IPS-18a (cell line): ENCODE data around the gene DAAM2.

ENCODE experiments used
- H3K27ac ChIP-seq: one replicate; pipeline ENCODE4 v1.5.1; 2013; ENCODE audit warnings: low read length
- H3K27me3 ChIP-seq: one replicate; pipeline ENCODE4 v1.6.1; 2013; ENCODE audit warnings: mild to moderate bottlenecking, low read length; ENCODE audit not compliant: control insufficient read depth, insufficient read depth
- H3K36me3 ChIP-seq: one replicate; pipeline ENCODE4 v1.6.1; 2013; ENCODE audit warnings: low read depth, low read length; ENCODE audit not compliant: control insufficient read depth
- H3K4me1 ChIP-seq: one replicate; pipeline ENCODE4 v1.6.1; 2013; ENCODE audit warnings: low read depth, low read length; ENCODE audit not compliant: control insufficient read depth
- H3K4me3 ChIP-seq: one replicate; pipeline ENCODE4 v1.5.1; 2013; ENCODE audit warnings: low read length
- H3K9ac ChIP-seq: one replicate; pipeline ENCODE4 v1.6.1; 2013; ENCODE audit warnings: mild to moderate bottlenecking, low read length, moderate library complexity
- H3K9me3 ChIP-seq: one replicate; pipeline ENCODE4 v1.6.1; 2013; ENCODE audit warnings: low read depth, low read length; ENCODE audit not compliant: control insufficient read depth

DAAM2 gene

DNA sequence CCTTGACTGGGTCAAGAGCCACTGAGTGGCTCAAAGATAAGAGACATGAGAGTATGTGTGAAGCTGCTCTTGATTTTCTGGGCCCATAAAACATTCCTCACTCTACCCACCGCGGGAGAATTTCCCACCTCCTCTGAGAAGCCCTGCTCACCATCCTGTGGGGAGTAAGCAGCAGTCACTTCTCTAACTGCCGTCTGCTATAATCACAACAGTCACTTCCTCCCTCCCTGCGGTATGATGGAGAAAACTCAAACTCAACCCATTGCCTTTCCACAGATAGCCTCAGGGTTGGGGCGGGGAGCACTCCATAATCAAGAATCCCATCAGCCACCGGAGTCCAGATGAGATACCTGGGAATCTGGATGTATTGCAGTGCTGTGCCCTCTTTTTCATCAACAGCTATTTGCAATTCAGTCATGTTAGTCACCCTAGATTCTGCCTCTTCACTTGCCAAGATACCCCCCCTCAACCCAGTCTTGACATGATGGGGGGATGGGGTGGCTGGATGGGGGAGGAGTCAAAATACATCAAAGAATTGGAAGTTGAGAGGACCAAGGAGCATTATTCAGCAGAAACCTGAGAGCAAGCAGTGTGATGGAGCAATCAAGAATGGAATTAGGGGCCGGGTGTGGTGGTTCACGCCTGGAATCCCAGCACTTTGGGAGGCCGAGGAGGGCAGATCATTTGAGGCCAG is 137.0 kb downstream of the DAAM2 start:
- Histone ChIP-seq H3K36me3 (peaks cover 9% of the 10 kb centered on the region), H3K27me3 (no peaks in the 10 kb centered on the region), H3K27ac (no peak overlapping the region), H3K9me3 (no peaks in the 10 kb centered on the region), H3K4me1 (peaks cover 11% of the 10 kb centered on the region), H3K9ac (no peak overlapping the region), H3K4me3 (no peak overlapping the region)

- Histone ChIP-seq H3K27me3 (peaks cover 4% of the 10 kb centered on the region), H3K4me3 (no peak overlapping the region), H3K27ac (no peak overlapping the region)
Measured at GRCh38 chr6:39929733-39930461, 137.7 kb downstream of the DAAM2 start.

DNA sequence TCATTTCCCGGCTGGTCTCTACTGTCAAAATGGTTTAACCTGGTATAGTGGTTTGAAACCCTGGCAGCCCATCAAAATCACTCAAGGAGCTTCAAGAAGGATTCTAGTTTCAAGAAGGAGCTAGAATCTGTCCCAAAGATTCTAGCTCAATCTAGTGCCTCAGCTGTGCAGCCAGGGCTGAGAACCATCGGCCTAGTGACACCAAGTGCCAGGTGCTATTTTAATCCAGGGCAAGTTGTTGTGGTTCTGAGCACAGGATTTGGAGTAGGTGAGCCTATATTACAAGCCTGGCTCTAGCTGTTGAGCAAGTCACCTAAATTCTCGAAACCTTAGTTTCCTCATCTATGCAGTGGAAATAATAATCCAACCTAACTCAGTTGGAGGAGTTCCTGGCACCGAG is 138.4 kb downstream of the DAAM2 start:
- H3K36me3 ChIP-seq, result peaks cover 3% of the 10 kb centered on the region
- no peak overlapping the region for H3K9ac ChIP-seq
- peaks cover 11% of the 10 kb centered on the region for H3K4me1 ChIP-seq
- H3K27me3 ChIP-seq, result peaks cover 4% of the 10 kb centered on the region
- H3K4me3 ChIP-seq, result no peak overlapping the region
- no peak overlapping the region for H3K27ac ChIP-seq
- no peaks in the 10 kb centered on the region for H3K9me3 ChIP-seq

More at GRCh38 chr6:39929733-39930461, 137.7 kb downstream of the DAAM2 start:
- Histone ChIP-seq H3K9me3 (no peaks in the 10 kb centered on the region), H3K36me3 (peaks cover 6% of the 10 kb centered on the region), H3K9ac (no peak overlapping the region), H3K4me1 (peaks cover 11% of the 10 kb centered on the region)

DNA sequence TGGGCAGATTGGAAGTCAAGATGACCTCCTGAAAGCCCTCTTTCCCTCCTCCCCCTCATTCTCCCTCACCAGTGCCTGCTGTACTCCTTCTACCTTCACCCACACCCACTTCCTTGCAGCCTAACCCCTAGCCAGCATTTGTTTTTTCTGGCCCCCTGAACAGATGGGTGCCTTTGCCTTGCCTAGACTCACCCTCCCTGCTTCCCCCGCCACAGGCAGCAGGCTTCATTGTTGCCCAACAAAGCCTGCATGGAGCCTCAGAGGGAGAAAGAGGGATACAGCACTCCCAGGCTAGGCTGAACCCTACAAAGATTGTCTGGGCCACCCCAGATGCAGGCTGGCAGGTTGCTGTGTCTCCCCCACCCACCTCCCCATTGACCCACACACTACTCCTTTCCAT is 139.4 kb downstream of the DAAM2 start:
- Histone ChIP-seq H3K9ac (no peak overlapping the region), H3K9me3 (no peaks in the 10 kb centered on the region), H3K27ac (no peak overlapping the region), H3K4me3 (no peak overlapping the region), H3K27me3 (peaks cover 4% of the 10 kb centered on the region), H3K36me3 (no peaks in the 10 kb centered on the region), H3K4me1 (peaks cover 11% of the 10 kb centered on the region)

DNA sequence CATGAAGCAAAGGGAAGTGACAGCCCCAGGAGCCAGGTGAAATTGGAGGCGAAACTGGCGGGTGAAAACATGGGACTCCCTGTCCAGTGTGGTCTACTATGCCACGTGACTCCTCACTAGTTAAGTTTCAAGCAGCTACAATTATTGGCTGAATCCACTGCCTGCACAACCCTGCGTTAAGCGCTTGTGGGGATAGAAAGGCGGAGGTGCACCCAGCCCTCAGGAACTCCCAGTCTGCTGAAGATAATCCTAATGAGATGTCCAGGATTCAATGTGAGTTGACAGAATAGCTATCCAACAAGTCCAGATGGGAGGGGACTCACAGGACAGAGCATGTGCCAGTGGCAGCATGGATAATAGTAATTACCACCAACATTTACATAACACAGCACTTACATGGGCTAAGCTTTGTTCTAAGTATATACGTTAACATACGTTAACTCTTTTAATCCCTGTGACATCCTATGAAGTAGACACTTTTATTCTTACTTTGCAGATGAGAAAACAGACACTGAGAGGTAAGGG is 140.3 kb downstream of the DAAM2 start:
- Histone ChIP-seq H3K4me3 (no peak overlapping the region), H3K9me3 (no peaks in the 10 kb centered on the region), H3K27me3 (peaks cover 4% of the 10 kb centered on the region), H3K4me1 (peaks cover 11% of the 10 kb centered on the region), H3K36me3 (no peaks in the 10 kb centered on the region), H3K27ac (no peak overlapping the region), H3K9ac (no peak overlapping the region)

DNA sequence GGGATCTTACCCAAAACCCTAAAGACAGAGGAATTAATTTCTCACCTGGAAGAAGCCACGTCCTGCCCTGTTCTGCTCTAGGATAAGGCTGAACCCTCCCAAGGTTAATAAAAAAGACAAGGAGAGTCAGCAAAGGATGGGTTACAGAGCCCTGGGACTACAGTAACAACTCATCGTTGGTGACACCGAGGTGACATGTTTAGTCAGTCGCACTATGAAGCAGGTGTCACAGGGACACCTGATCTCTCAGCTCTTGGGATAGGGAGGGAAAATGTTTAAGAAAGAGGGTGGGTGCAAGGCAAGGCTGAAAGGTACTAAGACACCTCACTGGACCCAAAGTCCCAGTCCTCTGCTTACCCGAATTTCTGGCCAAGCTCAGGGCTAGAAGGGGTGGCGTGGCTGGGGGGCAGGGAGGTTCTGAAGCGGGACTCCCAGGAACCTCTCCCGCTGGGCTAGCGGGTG is 141.5 kb downstream of the DAAM2 start:
- H3K4me1 ChIP-seq, result peaks cover 20% of the 10 kb centered on the region
- H3K36me3 ChIP-seq, result no peaks in the 10 kb centered on the region
- H3K27ac ChIP-seq, result no peak overlapping the region
- peak overlapping the region; percentile 83 for H3K4me3 ChIP-seq
- peak overlapping the region; percentile 61 for H3K9ac ChIP-seq
- no peaks in the 10 kb centered on the region for H3K9me3 ChIP-seq
- H3K27me3 ChIP-seq, result peaks cover 4% of the 10 kb centered on the region

DNA sequence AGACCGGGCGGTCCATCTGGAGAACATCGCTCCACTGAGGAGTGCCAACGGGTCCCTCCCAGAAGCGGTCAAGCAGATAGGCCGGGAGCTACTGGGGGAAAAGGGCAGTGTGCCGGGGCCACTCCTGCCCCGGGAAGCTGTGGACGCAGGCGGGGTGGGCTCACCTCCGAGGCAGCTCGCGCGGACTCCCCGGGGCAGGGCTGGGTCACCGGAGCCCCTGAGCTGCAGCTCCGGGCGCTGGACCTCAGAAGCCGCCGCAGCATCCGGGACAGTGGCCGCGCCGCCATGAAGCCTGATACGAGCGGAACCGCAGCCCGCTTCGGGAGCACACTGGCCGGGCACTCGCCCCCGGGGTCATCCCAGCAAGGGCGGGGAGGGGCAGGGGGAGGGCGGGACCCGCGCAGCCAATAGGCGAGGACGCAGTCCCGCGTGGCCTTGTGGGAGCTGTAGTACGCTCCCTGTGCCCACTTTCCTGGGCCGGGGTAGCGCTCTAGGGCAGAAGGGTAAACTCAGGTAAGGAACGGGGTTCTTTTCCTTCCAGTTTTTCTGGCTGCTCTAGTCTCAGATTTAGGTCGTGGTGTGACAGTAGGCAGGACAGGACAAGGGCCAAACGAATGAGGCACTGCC is 142.1 kb downstream of the DAAM2 start, which contains the start of gene MOCS1:
Gene MOCS1 (minus strand): TSS at position 332 of the 627 bp plus-strand sequence. CDS start 45 bp downstream, at position 287.
- peaks cover 4% of the 10 kb centered on the region for H3K27me3 ChIP-seq
- peak within 1 kb of the TSS; percentile 61 for H3K9ac ChIP-seq
- H3K36me3 ChIP-seq, result no peaks in the 10 kb centered on the region
- peaks cover 26% of the 10 kb centered on the region for H3K4me1 ChIP-seq
- H3K9me3 ChIP-seq, result no peaks in the 10 kb centered on the region
- peak within 1 kb of the TSS; percentile 83 for H3K4me3 ChIP-seq
- no peak within 1 kb of the TSS for H3K27ac ChIP-seq

DNA sequence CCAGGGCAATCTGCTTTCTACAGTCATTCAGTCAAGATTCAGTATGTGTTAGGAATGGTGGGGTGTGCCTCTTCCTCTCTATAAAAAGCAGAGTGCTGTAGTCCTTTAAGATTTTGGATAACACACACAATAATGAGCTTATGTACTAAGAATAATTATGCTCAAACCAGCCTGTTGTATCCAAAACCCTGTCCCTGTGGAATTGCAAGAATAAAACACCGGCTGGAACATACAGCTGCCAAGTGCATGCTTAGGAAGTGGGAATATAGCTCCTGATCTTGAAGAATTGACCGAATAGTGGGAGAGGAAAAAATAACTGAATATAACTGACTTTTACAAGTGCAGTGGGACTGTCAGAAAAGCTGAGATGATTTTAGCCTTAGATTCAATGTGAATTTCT is 143.1 kb downstream of the DAAM2 start:
- H3K9ac ChIP-seq, result no peak overlapping the region

GRCh38 chr6:39936857-39937256 is 144.7 kb downstream of the DAAM2 start:
- H3K27me3 ChIP-seq, result peaks cover 4% of the 10 kb centered on the region

More for the DNA sequence above, 143.1 kb downstream of the DAAM2 start:
- Histone ChIP-seq H3K4me3 (no peak overlapping the region), H3K4me1 (peaks cover 27% of the 10 kb centered on the region), H3K36me3 (no peaks in the 10 kb centered on the region), H3K9me3 (no peaks in the 10 kb centered on the region), H3K27ac (no peak overlapping the region), H3K27me3 (peaks cover 4% of the 10 kb centered on the region)

DNA sequence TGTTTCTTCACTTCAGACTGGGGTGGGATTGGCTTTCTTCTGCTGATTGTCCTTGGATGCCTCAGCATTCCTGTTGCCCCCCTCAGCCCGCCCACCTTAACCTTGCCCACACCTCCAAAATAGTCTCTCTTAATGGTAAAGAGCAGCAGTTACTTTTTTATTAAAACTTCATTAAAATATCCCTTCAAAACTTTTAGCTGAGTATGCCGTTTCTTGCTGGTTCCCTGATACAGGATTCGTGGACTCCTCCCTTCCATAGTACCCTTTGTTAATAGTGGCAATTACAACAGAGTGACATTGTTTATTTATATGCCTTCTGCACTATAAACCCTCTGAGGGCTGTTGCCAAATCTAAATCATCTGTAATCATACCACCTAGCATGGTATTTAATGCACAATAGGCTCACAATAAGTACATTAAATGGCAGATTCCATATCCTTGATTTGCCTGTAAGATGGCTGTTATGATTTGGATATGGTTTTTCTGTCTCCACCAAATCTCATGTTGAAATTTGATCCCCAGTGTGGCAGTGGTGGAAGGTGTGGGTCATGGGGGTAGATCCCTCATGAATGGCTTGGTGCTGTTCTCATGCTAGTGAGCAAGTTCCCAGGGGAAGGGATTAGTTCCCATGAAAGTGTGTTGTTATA is 145.6 kb downstream of the DAAM2 start:
- Histone ChIP-seq H3K4me3 (no peak overlapping the region), H3K27ac (no peak overlapping the region), H3K4me1 (peaks cover 23% of the 10 kb centered on the region), H3K27me3 (peaks cover 4% of the 10 kb centered on the region), H3K36me3 (no peaks in the 10 kb centered on the region), H3K9ac (no peak overlapping the region), H3K9me3 (no peaks in the 10 kb centered on the region)

More at GRCh38 chr6:39936857-39937256, 144.7 kb downstream of the DAAM2 start:
- Histone ChIP-seq H3K27ac (no peak overlapping the region), H3K9ac (no peak overlapping the region), H3K4me1 (peaks cover 27% of the 10 kb centered on the region), H3K9me3 (no peaks in the 10 kb centered on the region), H3K36me3 (no peaks in the 10 kb centered on the region), H3K4me3 (no peak overlapping the region)
